HUDEP-2 (cell line): ENCODE measurements around the gene CRYBG2.
"Not testable (repeated sequence)": the region's sequence is repeated elsewhere in the genome, so short reads cannot be mapped to it uniquely, and the experiment has no call there.

ENCODE experiments used
- DNase-seq, 76 experiments: peaks; one replicate each; lab custom pipeline; 2025; ENCODE audit not compliant: unreplicated experiment in 76 of 76; lab: John Stamatoyannopoulos, UW

CRYBG2 gene

DNA sequence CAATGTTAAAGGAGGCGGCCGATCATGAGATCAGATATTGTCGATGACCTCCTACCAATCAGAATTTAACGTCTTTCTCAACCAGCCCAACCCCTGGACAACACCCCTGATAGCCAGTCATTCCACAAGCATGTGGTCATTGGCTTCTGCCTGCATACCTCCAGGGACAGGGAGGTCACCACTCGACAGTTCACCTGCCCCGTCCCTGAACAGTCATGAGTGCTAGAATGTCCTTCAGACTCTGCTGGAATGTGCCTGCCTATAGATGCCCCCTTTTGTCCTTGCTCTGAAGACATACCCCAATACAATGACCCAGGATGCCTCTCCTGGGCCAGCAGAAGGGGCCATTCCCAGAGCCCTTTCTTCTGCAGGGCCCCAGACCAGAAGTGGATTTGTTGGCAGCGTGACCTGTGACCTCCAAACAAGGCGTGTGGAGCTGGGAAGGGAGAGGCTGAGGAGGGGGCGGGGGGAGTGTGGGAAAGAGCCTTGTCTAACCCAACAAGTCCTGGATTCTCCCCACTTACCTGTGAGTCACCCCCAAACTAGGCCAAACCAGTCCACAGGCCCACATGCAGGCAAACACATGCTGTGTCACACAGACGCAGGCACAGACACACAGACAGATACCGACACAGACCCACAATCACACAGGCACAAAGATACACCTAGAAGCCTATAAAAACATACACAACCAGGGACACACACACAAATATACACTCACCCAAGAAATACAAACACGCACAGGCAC, 2.2 kb downstream of the CRYBG2 start:
- DNase-seq, result no peak

DNA sequence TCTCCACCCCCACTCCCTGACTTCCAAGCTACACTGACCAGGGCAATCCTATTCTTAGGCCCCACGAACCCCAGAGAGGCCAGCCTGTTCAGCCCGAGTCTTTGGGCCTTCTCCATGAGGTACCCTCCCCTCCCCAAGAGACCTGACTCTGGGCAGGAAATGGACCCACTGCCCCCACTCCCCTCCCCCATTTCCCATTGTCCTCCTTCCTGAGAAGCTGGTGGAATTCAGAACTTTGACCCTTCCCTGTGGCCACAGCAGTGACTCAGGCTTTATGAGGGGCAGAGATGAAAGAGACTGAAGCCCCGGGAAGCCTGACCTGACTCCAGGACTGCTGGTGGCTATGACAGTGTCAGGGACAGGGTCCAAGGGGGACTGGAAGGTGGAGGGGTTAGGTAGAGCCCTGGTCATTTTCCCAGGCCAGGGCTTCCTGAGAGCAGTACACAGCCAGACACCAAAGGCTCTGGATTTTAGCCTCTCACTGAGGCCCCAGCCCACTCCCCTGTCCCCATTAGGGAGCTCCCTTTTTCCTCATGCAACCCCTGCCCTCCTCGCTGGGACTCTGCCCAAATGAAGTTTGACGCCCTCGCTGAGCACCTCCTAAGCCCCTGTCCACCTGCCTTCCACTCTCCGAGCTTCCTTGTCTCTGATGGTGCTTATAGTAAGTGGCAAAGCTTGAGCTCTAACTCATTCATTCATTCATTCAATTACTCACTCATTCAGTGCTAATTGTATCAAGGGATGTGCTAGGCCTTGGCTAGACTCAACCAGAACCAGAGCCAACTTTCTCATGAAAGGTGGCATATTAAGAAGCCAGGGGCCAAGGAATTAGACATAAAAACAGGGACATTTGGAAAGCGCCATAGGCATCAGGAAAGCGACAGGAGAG, 3.0 kb downstream of the CRYBG2 start:
- no peak for DNase-seq

DNA sequence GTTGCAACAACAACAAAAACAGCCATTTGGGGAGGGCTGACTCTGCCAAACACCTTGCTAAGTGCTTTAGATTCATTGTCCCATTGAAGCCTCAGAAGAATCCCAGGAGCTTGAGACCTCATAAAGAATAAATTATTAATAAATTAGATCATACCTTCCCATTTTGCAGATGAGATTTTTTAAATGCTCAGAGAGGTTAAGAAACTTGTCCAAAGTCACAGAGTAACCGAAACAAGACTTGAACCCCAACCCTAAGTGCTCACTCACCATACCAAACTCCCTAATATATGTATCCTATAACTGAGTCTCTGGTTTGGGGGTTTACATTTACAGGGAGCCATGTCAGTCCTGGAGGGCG, 3.6 kb downstream of the CRYBG2 start:
- DNase-seq, result no peak

DNA sequence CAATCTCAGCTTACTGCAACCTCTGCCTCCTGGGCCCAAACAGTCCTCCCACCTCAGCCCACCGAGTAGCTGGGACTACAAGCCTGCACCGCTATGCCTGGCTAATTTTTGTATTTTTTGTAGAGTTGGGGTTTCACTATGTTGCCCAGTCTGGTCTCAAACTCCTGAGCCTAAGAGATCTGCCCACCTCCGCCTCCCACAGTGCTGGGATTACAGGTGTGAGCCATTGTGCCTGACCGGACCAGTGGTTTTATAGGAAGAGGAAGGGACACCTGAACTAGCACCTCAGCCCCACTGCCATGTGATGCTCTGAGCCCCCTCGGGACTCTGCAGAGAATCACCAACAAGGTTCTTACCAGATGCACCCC, 4.1 kb downstream of the CRYBG2 start:
- DNase-seq, result no peak

DNA sequence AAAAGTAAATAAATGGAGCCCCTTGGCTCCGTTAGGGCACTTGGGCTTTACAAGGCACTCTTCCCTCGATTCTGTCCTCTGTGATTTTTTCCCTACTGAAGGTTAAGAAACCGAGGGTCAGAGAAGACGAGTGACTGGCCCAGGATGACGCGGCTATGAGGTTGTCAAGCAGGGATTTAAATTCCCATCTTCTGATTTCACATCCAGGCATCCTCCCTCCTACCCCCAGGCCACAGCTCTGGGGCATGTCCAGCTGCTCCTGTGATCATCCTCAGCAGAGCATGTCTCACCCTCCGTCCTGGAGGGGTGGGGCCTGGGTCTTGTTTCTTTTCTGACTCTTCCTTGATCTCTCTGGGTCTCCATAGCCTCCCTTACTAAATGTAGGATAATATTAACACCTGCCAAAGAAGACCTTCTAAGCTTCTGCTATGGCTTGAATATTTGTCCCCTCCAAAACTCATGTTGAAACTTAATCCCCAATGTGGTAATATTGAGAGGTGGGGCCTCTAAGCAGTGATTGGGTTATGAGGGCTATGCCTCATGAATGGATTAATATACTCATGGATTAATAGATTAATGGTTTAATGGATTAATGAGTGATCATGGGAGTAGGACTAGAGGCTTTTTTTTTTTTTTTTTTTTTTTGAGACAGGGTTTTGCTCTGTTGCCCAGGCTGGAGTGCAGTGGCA, 4.6 kb downstream of the CRYBG2 start:
- no peak for DNase-seq

DNA sequence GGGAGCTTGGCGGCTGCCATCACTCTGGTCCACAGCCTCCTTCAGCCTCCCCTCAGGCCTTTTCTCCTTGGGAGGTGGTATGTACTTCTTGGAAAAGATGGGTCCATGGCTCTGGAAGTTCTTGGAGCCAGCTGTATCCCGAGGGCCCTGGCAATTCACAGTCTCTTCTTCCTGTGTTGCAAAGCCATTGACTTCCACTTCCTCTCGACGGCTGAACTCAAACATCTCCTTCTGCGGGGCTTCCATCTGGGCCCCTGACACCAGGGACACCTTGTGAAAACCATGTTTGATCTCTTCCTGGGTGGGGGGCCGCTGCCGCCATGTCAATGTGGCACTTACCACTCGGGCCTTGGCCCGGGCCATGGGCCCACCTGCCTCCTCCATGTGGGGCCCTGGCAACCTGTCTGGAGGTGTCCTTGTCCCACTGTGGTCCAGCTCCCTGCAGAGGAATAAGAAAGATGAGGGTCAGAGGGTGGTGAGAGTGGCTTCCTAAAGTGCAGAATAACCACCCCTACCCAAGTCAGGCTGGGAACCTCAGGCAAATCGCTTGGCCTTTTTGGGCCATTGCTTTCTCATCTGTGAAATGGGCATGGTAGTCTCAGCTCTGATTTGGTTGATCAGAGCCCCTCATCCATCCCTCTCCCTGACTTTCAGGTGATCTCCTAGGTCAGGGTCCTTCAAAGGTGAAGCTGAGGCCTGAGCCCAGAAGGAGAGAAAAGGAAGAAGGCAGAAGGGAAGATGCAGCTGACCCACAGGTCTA, 7.5 kb downstream of the CRYBG2 start:
- DNase-seq, result no peak

DNA sequence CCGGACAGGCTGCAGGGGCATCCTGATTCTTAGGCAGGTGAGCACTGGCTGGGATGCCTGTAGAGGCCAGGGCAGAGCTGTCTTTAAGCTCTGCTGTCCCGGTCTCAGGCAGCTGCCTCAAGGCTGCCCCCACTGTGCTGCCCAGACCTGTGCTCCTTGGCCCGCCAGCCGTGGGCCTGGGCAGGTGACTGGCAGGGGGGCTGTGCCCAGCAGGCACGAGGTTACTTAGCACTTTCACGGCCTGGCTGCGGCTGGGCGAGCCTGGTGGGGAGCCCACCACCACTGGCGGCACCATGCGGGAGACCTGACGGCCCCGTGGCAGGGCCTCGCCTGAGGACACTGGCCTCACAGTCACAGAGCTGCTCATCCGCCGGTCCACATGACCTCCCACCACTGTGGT, 8.2 kb downstream of the CRYBG2 start:
- no peak for DNase-seq

DNA sequence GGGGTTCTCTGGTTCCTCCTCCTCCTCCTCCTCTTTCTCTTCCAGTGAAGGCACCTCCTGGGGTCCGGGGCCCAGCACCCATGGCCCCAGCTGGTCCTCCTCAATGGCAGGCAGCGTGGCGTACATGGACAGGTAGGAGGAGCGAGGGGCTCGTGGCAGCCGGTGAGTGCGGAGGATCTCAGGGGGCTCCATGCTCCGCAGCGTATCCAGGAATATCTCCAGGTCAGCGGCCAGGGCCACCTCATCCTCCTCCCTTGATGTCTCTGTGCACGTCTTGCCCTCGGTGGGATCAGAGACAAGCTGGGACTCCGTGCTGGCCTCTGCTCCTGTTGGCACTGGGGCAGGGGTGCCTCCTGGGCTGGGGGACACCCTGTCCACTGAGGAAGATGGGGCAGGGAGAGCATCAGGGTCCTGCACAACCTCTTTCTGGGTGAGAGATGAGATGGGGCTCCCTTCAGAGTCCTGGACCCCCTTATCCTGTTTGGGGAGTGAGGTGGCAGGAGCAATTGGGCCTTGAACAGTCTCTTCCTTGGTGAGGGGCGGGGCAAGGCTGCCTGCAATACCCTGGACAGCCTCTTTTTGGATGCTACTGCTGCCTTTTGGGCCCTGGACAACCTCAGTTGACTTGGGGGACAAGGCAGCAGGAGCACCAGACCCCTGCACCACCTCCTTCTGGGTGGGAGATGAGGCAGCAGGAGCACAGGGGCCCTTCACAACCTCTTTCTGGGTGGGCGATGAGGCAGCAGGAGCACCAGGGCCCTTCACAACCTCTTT, 9.6 kb downstream of the CRYBG2 start:
- DNase-seq, result peak in 2 of 76 experiments; percentile 6 to 9

DNA sequence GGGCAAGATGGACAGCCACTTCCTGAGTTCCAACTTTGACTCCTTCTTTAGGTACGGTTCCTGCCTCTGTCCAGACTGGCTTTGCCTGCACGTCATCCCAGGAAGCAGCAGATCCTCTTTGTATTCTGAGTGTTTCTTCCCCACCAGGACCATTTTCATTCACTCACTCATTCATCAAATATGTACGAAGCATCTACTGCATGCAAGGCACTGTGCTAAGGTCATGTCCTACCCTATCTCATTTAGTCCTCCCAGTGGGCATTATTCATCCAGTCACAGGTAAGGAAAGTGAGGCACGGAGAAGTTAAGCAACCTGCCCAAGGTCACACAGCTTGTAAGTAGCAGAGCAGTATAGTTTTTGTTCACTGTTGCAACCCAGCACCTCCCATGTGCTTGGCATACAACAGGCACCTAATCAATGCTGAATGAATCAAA, 13.9 kb downstream of the CRYBG2 start:
- DNase-seq, result no peak

DNA sequence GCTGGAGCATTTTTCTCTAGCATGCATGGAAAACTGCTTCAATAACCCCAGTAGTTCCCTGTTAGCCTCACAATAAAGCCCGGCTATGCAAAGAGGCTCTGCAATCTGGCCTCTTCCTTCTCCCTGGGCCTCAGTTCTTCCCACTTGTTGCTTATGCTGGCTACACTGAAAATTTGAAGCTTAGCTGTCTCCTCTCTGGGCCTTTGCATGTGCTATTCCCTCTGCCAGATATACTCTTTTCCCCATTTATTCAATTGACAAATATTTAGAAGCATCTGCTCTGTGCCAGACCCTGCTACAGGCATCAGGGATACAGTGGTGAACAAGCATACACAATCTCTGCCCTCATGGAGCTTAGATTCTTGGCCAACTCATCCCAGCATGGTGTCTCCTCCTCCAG, 15.3 kb downstream of the CRYBG2 start:
- DNase-seq, result no peak

DNA sequence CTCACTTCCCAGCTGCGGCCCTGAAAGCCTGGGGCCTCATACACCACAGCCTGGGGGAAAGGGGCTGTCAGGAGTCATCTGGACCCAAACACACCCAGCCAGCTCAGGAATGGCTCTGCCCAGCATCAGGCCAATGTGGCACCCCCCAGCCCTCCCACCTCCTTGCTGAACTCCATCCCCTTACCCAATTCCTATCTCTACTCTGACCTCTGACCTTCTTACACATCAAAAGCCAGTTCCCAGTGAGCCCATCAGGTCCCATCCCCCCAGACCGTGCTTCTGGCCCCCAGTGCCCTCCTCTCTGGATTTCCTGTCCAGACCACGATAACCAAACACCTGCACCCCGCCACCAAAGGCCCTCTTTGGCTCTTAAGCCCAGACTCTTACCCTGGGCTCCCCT, 16.3 kb downstream of the CRYBG2 start:
- DNase-seq, result no peak

DNA sequence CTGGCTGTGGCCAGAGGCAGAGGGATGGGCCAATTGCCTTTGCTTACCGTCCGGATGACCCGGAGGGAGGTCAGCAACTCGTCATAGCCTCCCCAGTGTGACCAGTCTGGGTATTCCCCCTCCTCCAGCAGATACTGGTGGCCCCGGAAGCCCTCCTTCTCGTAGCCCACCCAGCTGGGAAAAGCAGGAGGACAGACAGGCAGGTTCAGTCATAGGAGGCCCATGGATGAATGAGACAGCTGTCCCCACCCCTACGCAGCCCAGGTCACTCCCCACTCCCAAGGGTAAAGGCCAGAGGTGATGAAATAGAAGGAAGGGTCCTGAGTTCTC, 16.8 kb downstream of the CRYBG2 start:
- no peak for DNase-seq

DNA sequence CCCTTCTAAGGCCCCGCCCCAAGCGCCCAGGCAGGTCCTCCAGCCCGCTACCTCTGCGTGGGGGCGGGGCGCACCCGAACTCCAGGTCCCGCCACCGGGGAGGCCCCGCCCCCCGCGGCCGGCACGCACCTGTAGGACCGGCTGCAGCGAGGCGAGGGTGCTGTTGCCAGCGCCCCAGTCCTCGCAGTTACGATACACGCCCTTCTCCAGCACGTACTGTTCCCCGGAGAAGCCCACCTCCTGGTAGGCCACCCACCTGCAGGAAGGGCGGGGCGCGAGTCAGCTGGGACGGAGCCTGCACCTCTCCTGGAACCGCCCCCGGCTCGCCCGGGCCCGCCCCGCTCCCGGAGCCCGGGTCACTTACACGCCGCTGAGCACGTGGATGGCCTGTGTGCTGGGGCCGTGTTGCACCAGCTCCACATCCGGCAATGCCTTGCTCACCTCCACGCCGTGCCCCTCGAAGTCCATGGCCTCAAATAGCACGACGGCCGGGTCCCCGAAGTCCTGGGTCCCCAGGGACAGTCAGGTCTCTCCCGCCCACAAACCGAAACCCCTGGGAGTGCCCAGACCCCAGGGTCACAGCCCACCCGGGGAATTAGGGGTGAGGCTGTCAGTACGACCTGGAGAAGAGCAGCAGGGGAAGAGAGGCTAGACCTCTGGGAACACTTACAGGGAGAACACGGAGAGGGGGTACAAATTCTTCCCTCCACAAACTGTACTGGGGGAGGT, 17.3 kb downstream of the CRYBG2 start:
- peak in 71 of 76 experiments; percentile 9 to 86 (median 69) for DNase-seq

DNA sequence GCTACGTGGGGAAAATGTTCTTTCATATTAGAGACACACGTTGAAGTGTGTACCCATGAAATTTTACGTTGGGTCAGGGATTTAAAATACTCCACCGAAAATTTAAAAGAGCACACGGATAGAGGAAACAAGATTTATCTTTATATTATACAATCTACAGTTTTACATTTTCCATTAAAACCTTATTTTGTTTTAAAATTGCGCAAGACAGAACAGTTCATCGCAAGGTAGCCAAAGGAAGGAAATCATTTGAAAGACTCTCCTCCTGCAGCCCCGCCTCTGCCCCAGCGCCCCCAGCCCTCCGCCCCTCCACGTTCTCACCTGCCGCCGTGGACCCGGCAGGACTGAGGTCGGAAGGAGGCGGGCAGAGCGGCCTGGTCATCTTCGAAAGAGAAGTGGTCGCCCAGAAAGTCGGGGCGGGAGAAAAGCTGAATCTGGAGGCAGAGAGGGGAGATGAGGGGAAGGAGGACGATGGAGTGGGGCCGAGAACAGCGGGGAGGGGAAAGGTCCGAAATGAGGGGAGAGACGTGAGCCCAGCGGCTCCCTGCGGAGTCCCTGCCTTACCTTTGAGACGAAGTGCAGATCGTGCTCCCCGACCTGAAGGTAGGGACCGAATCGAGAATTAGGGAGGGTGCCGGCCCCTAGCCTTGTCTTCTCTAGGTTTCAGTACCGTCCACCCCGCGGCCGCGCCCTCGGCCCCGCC, 18.0 kb downstream of the CRYBG2 start:
- DNase-seq, result no peak

DNA sequence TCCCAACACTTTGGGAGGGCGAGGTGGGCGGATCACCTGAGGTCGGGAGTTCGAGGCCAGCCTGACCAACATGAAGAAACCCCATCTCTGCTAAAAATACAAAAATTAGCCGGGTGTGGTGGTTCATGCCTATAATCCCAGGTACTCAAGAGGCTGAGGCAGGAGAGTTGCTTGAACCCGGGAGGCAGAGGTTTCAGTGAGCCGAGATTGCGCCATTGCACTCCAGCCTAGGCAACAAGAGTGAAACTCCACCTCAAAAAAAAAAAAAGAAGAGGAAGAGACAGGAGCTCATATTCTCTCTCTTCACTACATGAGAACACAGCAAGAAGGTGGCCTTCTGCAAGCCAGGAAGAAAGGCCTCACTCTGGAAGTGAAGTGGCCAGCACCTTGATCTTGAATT, 20.6 kb downstream of the CRYBG2 start:
- not testable (repeated sequence) for DNase-seq

DNA sequence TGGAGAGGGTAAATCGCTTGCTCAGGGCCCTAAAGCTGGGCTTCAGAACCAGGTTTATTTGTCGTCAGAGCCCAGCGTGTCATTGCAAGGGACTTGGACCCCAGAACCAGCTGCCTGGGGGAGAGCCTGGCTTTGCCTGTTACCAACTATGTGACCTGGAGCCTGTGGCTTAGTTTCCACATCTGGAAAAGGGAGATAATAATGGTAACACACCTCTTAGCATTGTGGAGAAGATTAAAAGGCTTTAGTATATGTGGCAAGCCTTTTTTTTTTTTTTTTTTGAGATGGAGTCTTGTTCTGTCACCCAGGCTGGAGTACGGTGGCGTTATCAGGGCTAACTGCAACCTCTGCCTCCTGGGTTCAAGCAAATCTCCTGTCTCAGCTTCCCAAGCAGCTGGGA, 23.7 kb downstream of the CRYBG2 start:
- no peak for DNase-seq

DNA sequence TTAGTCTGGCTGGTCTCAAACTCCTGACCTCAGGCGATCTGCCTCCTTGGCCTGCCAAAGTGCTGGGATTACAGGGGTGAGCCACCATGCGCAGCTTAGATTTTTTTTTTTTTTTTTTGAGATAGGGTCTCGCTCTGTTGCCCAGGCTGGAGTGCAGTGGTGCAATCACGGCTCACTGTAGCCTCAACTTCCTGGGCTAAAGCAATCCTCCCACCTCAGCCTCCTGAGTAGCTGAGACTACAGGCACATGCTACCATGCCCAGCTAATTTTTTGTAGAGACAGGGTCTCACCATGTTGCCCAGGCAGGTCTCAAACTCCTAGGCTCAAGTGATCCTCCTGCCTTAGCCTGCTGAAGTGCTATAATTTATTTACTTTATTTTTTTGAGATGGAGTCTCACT, 24.6 kb downstream of the CRYBG2 start:
- not testable (repeated sequence) for DNase-seq

DNA sequence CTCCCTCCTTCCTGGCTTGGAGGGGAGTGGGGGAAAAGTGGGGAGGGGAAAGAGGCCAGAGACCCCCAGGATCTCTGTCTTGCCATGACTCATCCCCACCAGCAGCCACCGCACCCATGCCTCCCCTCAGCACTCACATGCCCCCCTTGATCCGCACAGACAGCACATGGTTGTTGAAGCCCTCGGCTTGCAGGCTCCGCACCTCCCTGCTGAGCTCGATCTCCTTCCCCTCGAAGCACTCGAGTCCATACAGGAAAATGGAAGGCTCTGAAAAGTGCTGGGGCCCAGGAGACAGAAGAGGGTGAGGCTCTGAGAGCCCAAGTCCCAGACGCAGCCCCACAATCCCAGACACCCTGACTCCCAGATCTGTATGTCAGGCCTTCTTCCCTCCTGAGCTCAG, 25.3 kb downstream of the CRYBG2 start:
- DNase-seq, result no peak

DNA sequence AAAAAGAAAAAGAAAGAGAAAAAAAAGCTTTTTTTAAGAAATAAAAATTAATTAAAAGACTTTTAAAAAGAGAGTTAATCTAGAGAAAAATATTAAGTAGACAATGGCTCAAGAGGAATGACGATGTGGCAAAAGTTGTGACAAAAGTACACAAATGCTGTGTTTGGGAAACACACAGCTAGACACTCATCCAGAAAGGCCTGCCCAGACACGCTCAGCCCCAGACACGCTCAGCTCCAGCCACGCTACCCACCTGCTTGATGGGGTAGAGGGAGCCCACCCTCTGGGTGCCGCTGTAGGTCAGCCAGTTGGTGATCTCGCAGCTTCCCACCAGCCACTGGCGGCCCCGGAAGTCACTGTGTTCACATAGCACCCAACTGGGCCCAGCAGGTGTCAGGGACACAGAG, 26.0 kb downstream of the CRYBG2 start:
- no peak for DNase-seq
